ENCODE results near the gene C18orf54.

C18orf54 gene

GRCh38 chr18:54335638-54336173 is 22.0 kb upstream of the C18orf54 start:
- no peak overlapping the region for H3K27ac ChIP-seq (ENCODE audit: low read length, poor library complexity, severe bottlenecking)

DNA sequence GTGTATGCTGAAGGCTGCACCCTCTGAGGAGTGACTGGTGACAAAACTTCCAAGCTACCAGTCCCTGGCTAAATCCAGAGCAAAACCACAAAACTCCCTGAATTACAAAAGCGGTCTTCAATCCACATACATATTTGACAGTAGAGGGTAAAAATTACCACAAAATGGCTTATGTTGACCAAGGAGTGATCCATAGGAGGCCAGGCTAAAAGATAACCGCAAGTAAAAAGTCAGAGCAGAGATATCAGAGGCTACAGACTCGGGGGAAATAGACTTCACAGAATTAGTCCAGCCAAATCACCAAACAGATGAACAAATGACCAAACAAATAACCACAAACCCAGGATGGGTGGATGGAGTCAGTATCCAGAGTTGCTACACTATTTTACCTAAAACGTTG is 19.5 kb upstream of the C18orf54 start:
- no peak overlapping the region for H3K27ac ChIP-seq (ENCODE audit: low read length, poor library complexity, severe bottlenecking)
- H3K4me1 ChIP-seq (ENCODE audit: control insufficient read depth, insufficient read depth, low read depth, low read length), result no peaks in the 10 kb centered on the region
- H4K91ac ChIP-seq (ENCODE audit: low read length), result no peak overlapping the region
- H2BK15ac ChIP-seq (ENCODE audit: low read depth, poor library complexity, severe bottlenecking), result no peak overlapping the region
- H3K4me2 ChIP-seq (ENCODE audit: low read length, poor library complexity, severe bottlenecking), result no peak overlapping the region
- no peak overlapping the region for H4K8ac ChIP-seq (ENCODE audit: low read length)
- no peak overlapping the region for H2BK5ac ChIP-seq (ENCODE audit: low read depth, low read length, poor library complexity, severe bottlenecking)
- DNase-seq, result no peak
- no peak overlapping the region for H2AK5ac ChIP-seq (ENCODE audit: low read length, severe bottlenecking)
- peaks cover 3% of the 10 kb centered on the region for H3K9me3 ChIP-seq (ENCODE audit: control insufficient read depth, low read length)
- no peak overlapping the region for H3K18ac ChIP-seq (ENCODE audit: low read depth in 1 of 2, low read length in 2 of 2)
- WGBS, result 79% methylated on average over 2 of the region's 4 CpGs
- H3K9ac ChIP-seq (ENCODE audit: low read length), result no peak overlapping the region
- H3K36me3 ChIP-seq (ENCODE audit: control insufficient read depth in 1 of 2, insufficient read depth in 2 of 2, low read depth in 1 of 2, low read length in 2 of 2), result no peaks in the 10 kb centered on the region
- no peak overlapping the region for H2BK120ac ChIP-seq (ENCODE audit: low read depth, low read length)
- no peaks in the 10 kb centered on the region for H3K79me1 ChIP-seq (replicated peaks; ENCODE audit: low read length, poor library complexity, severe bottlenecking)
- no peak overlapping the region for H3K23ac ChIP-seq (ENCODE audit: low read length in 2 of 2)
- no peak overlapping the region for H3K4me3 ChIP-seq (ENCODE audit: insufficient read depth in 1 of 2, low read depth in 1 of 2, low read length in 2 of 2)
- H3K4ac ChIP-seq (ENCODE audit: low read depth in 1 of 2, low read length in 2 of 2), result no peak overlapping the region
- no peak overlapping the region for H3K14ac ChIP-seq (ENCODE audit: low read length in 2 of 2)
- no peak overlapping the region for H2AFZ ChIP-seq (ENCODE audit: low read depth, low read length)
- H2BK12ac ChIP-seq (ENCODE audit: low read length in 2 of 2), result no peak overlapping the region
- no peaks in the 10 kb centered on the region for H3K27me3 ChIP-seq (ENCODE audit: control insufficient read depth in 1 of 2, insufficient read depth in 1 of 2, low read length in 2 of 2)

More at GRCh38 chr18:54335638-54336173, 22.0 kb upstream of the C18orf54 start:
- no peak overlapping the region for H3K14ac ChIP-seq (ENCODE audit: low read length in 2 of 2)
- no peaks in the 10 kb centered on the region for H3K9me3 ChIP-seq (ENCODE audit: control insufficient read depth, low read length)
- H3K4ac ChIP-seq (ENCODE audit: low read depth in 1 of 2, low read length in 2 of 2), result no peak overlapping the region
- no peak overlapping the region for H3K4me2 ChIP-seq (ENCODE audit: low read length, poor library complexity, severe bottlenecking)
- no peaks in the 10 kb centered on the region for H3K79me1 ChIP-seq (replicated peaks; ENCODE audit: low read length, poor library complexity, severe bottlenecking)
- H4K8ac ChIP-seq (ENCODE audit: low read length), result no peak overlapping the region
- no peak overlapping the region for H2AK5ac ChIP-seq (ENCODE audit: low read length, severe bottlenecking)
- DNase-seq, result no peak
- no peak overlapping the region for H4K91ac ChIP-seq (ENCODE audit: low read length)
- H2BK5ac ChIP-seq (ENCODE audit: low read depth, low read length, poor library complexity, severe bottlenecking), result no peak overlapping the region
- no peaks in the 10 kb centered on the region for H3K27me3 ChIP-seq (ENCODE audit: control insufficient read depth in 1 of 2, insufficient read depth in 1 of 2, low read length in 2 of 2)
- peaks cover 2% of the 10 kb centered on the region for H3K4me1 ChIP-seq (ENCODE audit: control insufficient read depth, insufficient read depth, low read depth, low read length)
- H3K18ac ChIP-seq (ENCODE audit: low read depth in 1 of 2, low read length in 2 of 2), result no peak overlapping the region
- no peak overlapping the region for H3K9ac ChIP-seq (ENCODE audit: low read length)
- H2AFZ ChIP-seq (ENCODE audit: low read depth, low read length), result no peak overlapping the region
- H2BK15ac ChIP-seq (ENCODE audit: low read depth, poor library complexity, severe bottlenecking), result no peak overlapping the region
- no peaks in the 10 kb centered on the region for H3K36me3 ChIP-seq (ENCODE audit: control insufficient read depth in 1 of 2, insufficient read depth in 2 of 2, low read depth in 1 of 2, low read length in 2 of 2)
- no peak overlapping the region for H3K4me3 ChIP-seq (ENCODE audit: insufficient read depth in 1 of 2, low read depth in 1 of 2, low read length in 2 of 2)
- H2BK120ac ChIP-seq (ENCODE audit: low read depth, low read length), result no peak overlapping the region
- H2BK12ac ChIP-seq (ENCODE audit: low read length in 2 of 2), result no peak overlapping the region
- H3K23ac ChIP-seq (ENCODE audit: low read length in 2 of 2), result no peak overlapping the region
- WGBS, result 96% methylated on average over 2 of the region's 2 CpGs

DNA sequence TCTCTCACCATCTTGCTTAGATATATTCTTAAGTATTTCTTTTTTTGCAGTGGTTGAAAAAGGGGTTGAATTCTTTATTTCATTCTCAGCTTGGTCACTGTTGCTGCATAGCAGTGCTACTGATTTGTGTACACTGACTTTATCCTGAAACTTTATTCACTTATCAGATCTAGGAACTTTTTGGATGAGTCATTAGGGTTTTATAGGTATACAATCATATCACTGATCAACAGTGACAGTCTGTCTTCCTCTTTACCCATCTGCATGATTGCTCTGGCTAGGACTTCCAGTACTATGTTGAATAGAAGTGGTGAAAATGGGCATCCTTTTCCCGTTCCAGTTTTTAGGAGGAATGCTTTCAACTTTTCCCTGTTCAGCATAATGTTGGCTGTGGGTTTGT is 6.5 kb upstream of the C18orf54 start:
- no peak overlapping the region for H2BK120ac ChIP-seq (ENCODE audit: low read depth, low read length)
- H2AK5ac ChIP-seq (ENCODE audit: low read length, severe bottlenecking), result no peak overlapping the region
- whole genome bisulfite sequencing, result 87% methylated on average over 1 of the region's 1 CpG

DNA sequence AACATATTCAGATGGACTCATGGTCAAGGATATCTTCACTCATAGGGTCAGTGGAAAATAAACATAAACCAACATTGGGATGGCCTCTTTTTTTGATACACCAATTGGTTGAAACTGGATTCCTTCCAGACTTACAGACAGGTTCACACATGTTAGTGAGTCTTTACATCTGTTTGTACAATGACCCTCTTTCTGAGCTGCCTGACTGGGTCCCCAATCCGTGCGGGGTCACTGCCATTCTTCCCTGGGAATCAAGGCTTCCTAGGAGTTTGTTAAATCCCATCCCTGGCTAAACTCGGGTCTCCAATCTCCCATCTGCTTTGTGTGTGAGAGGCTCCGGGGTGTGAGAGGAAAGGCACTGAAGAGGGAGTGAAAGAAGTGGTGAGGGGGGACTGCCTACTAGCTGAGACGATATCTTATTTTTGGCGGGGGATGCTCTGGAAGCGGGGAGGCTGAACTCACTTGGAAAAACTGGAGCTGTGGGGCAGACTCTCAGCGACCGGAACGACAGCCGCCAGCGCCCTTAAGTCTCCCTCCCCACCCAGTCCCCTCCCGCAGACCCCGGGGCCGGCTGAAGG is 535 bp upstream of the C18orf54 start:
- Histone ChIP-seq H3K4me3 (ENCODE audit: insufficient read depth in 1 of 2, low read depth in 1 of 2, low read length in 2 of 2) (peak overlapping the region; percentile 80 to 95), H2BK12ac (ENCODE audit: low read length in 2 of 2) (peak overlapping the region in 1 of 2 experiments; percentile 7), H3K9ac (ENCODE audit: low read length) (peak overlapping the region; percentile 91), H3K18ac (ENCODE audit: low read depth in 1 of 2, low read length in 2 of 2) (peak overlapping the region; percentile 46 to 52), H4K91ac (ENCODE audit: low read length) (peak overlapping the region; percentile 95), H2BK120ac (ENCODE audit: low read depth, low read length) (peak overlapping the region; percentile 91), H3K4me2 (ENCODE audit: low read length, poor library complexity, severe bottlenecking) (peak overlapping the region; percentile 88), H3K4me1 (ENCODE audit: control insufficient read depth, insufficient read depth, low read depth, low read length) (no peaks in the 10 kb centered on the region), H3K14ac (ENCODE audit: low read length in 2 of 2) (peak overlapping the region in 1 of 2 experiments; percentile 46), H2BK15ac (ENCODE audit: low read depth, poor library complexity, severe bottlenecking) (no peak overlapping the region), H2AK5ac (ENCODE audit: low read length, severe bottlenecking) (no peak overlapping the region), H3K27me3 (ENCODE audit: control insufficient read depth in 1 of 2, insufficient read depth in 1 of 2, low read length in 2 of 2) (no peaks in the 10 kb centered on the region), H3K36me3 (ENCODE audit: control insufficient read depth in 1 of 2, insufficient read depth in 2 of 2, low read depth in 1 of 2, low read length in 2 of 2) (no peaks in the 10 kb centered on the region), H3K27ac (ENCODE audit: low read length, poor library complexity, severe bottlenecking) (peak overlapping the region; percentile 36), H3K9me3 (ENCODE audit: control insufficient read depth, low read length) (no peaks in the 10 kb centered on the region), H4K8ac (ENCODE audit: low read length) (peak overlapping the region; percentile 91), H3K23ac (ENCODE audit: low read length in 2 of 2) (no peak overlapping the region), H3K79me1 (replicated peaks; ENCODE audit: low read length, poor library complexity, severe bottlenecking) (peaks cover 8% of the 10 kb centered on the region), H3K4ac (ENCODE audit: low read depth in 1 of 2, low read length in 2 of 2) (peak overlapping the region; percentile 36 to 69), H2AFZ (ENCODE audit: low read depth, low read length) (peak overlapping the region; percentile 92), H2BK5ac (ENCODE audit: low read depth, low read length, poor library complexity, severe bottlenecking) (peak overlapping the region; percentile 22)
- DNase-seq, result no peak
- 15% methylated on average over 4 of the region's 15 CpGs for WGBS

More for the DNA sequence above, 6.5 kb upstream of the C18orf54 start:
- Histone ChIP-seq H4K8ac (ENCODE audit: low read length) (no peak overlapping the region), H2AFZ (ENCODE audit: low read depth, low read length) (no peak overlapping the region), H3K4me3 (ENCODE audit: insufficient read depth in 1 of 2, low read depth in 1 of 2, low read length in 2 of 2) (no peak overlapping the region), H3K9ac (ENCODE audit: low read length) (no peak overlapping the region), H2BK5ac (ENCODE audit: low read depth, low read length, poor library complexity, severe bottlenecking) (no peak overlapping the region), H3K4ac (ENCODE audit: low read depth in 1 of 2, low read length in 2 of 2) (no peak overlapping the region), H3K79me1 (replicated peaks; ENCODE audit: low read length, poor library complexity, severe bottlenecking) (no peaks in the 10 kb centered on the region), H3K9me3 (ENCODE audit: control insufficient read depth, low read length) (no peaks in the 10 kb centered on the region), H3K36me3 (ENCODE audit: control insufficient read depth in 1 of 2, insufficient read depth in 2 of 2, low read depth in 1 of 2, low read length in 2 of 2) (no peaks in the 10 kb centered on the region), H3K18ac (ENCODE audit: low read depth in 1 of 2, low read length in 2 of 2) (no peak overlapping the region), H3K23ac (ENCODE audit: low read length in 2 of 2) (no peak overlapping the region), H3K27ac (ENCODE audit: low read length, poor library complexity, severe bottlenecking) (no peak overlapping the region), H3K4me1 (ENCODE audit: control insufficient read depth, insufficient read depth, low read depth, low read length) (no peaks in the 10 kb centered on the region), H3K4me2 (ENCODE audit: low read length, poor library complexity, severe bottlenecking) (no peak overlapping the region), H2BK12ac (ENCODE audit: low read length in 2 of 2) (no peak overlapping the region), H3K27me3 (ENCODE audit: control insufficient read depth in 1 of 2, insufficient read depth in 1 of 2, low read length in 2 of 2) (no peaks in the 10 kb centered on the region), H2BK15ac (ENCODE audit: low read depth, poor library complexity, severe bottlenecking) (no peak overlapping the region), H4K91ac (ENCODE audit: low read length) (no peak overlapping the region), H3K14ac (ENCODE audit: low read length in 2 of 2) (no peak overlapping the region)
- no peak for DNase-seq

Data from mesenchymal stem cell (in vitro differentiated cells and primary cell).